ENCODE results near the gene SUPT20H.
"Not testable (repeated sequence)": the region's sequence is repeated elsewhere in the genome, so short reads cannot be mapped to it uniquely, and the experiment has no call there.

SUPT20H gene

GRCh38 chr13:37069597-37070103 lies 10.2 kb upstream of the SUPT20H start:
- no peak for DNase-seq

GRCh38 chr13:37068962-37069361 lies 9.5 kb upstream of the SUPT20H start:
- DNase-seq, result no peak

GRCh38 chr13:37067874-37068273 lies 8.4 kb upstream of the SUPT20H start:
- no peak for DNase-seq

- DNase-seq, result no peak
Measured at GRCh38 chr13:37065890-37066526, 6.5 kb upstream of the SUPT20H start.

GRCh38 chr13:37059848-37060192 lies 332 bp upstream of the SUPT20H start:
- DNase-seq, result no peak

- DNase-seq, result not testable (repeated sequence)
Measured at GRCh38 chr13:37056228-37056627, 3.3 kb downstream of the SUPT20H start.

- not testable (repeated sequence) for DNase-seq
Measured at GRCh38 chr13:37053111-37053510, 6.4 kb downstream of the SUPT20H start.

- no peak for DNase-seq
Measured at GRCh38 chr13:37049810-37050209, 9.7 kb downstream of the SUPT20H start.

- no peak for DNase-seq
Measured at GRCh38 chr13:37047846-37048245, 11.6 kb downstream of the SUPT20H start.

- no peak for DNase-seq
Measured at GRCh38 chr13:37047032-37047431, 12.5 kb downstream of the SUPT20H start.

GRCh38 chr13:37046062-37046461 lies 13.4 kb downstream of the SUPT20H start:
- no peak for DNase-seq

GRCh38 chr13:37040789-37041188 lies 18.7 kb downstream of the SUPT20H start:
- DNase-seq, result no peak

- DNase-seq, result no peak
Measured at GRCh38 chr13:37039896-37040295, 19.6 kb downstream of the SUPT20H start.

- DNase-seq, result no peak
Measured at GRCh38 chr13:37037241-37037640, 22.2 kb downstream of the SUPT20H start.

GRCh38 chr13:37029617-37030016 lies 29.9 kb downstream of the SUPT20H start:
- DNase-seq, result no peak

- DNase-seq, result no peak
Measured at GRCh38 chr13:37027639-37028038, 31.8 kb downstream of the SUPT20H start.

- DNase-seq, result no peak
Measured at GRCh38 chr13:37026771-37027170, 32.7 kb downstream of the SUPT20H start.

GRCh38 chr13:37023871-37024270 lies 35.6 kb downstream of the SUPT20H start:
- no peak for DNase-seq

GRCh38 chr13:37014609-37015008 lies 44.9 kb downstream of the SUPT20H start:
- DNase-seq, result no peak

GRCh38 chr13:37011788-37012187 lies 47.7 kb downstream of the SUPT20H start:
- DNase-seq, result no peak

- no peak for DNase-seq
Measured at GRCh38 chr13:37011002-37011401, 48.5 kb downstream of the SUPT20H start.

- DNase-seq, result no peak
Measured at GRCh38 chr13:37010424-37010823, 49.1 kb downstream of the SUPT20H start.

- no peak for DNase-seq
Measured at GRCh38 chr13:37009692-37010091, 49.8 kb downstream of the SUPT20H start.

- DNase-seq, result no peak
Measured at GRCh38 chr13:37001921-37002250, 57.6 kb downstream of the SUPT20H start.

GRCh38 chr13:36999054-36999714 lies 60.3 kb downstream of the SUPT20H start, which contains the start of gene ALG5:
Gene ALG5 (minus strand): TSS chr13:36999340. CDS start chr13:36999300, 40 bp downstream.
- peak; percentile 92 for DNase-seq
